DLD1 (cell line): Measurements from ENCODE around the gene SCMH1.

ENCODE experiments used
- in situ Hi-C: cut with HindIII; loops from 2 replicates; pipeline ENCODE4 v1.10.0; 2017; ENCODE audit warnings: low sequenced_read_pairs

Gene SCMH1

DNA sequence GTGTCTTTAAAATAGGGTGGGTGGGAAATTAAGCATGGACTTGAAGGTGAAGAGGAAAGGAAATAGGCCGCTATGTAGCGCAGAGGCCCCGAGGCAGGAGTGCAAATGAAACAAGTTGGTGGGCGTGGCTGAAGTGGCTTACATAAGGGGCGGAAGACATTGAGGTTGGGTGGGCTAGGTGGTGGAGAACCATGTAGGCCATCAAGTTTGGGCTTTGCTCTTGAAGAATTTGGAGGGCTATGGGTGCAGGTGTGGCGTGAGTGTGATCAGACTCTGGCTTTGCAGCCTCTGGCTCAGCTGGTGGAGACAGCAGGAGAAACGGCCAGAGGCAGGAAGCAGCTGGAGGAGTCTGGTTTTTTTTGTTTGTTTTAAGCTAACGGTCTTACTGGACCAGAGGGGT lies 227.2 kb downstream of the SCMH1 start:
- in situ Hi-C loops, result no loop called here

DNA sequence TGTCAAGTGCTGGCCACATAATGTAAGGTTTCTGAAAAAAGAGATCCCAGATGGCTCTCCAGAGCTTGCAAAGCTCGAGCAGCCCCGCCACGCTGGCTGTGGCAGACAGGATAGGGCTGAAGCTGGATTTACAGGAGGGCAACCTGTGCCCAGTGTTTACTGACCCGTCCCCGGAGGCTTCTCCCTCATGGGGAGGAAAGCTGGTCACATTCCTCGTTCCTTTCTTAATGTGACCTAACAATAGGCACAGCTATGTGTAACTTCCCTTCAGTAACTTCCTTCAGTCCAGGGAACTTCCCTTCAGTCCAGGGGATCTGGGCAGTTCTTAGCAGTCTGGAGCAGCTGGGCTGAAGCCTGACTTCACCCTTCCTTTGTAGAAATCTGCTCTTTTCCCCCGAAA lies 228.3 kb downstream of the SCMH1 start:
- in situ Hi-C loops, result no loop called here

DNA sequence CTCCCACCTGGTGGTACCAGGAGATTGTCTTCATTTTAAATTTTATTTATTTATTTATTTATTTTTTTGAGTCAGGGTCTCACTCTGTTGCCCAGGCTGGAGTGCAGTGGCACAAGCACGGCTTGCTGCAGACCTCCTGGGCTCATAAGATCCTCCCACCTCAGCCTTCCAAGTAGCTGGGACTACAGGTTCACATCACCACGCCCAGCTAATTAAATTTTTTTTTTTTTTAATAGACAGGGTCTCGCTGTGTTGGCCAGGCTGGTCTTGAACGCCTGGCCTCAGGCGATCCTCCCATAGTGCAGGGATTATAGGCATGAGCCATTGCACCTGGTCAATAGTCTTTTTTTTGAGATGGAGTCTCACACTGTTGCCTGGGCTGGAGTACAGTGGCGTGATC lies 229.1 kb downstream of the SCMH1 start:
- in situ Hi-C loops, result no loop called here

- in situ Hi-C loops, result no loop called here
Measured at GRCh38 chr1:41010345-41010744, 231.8 kb downstream of the SCMH1 start.

DNA sequence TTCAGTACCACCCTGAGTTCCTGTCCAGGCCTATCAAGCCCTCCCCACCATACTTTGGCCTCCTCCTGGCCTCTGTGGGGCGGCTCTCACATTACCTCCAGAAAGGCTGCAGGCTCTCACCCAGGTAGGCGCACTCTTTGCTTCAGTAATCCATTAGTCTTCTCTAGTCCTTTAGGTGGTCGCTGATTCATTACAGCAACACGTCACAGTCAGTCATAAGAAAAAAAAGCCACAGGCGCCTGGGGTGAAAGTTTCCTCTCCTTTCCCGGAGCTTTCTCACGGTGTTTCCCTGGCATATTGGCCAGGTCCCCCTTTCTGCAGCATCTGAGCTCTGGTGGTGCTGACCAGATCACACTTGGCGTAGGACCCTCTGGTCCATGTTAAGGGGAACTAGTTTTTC lies 232.6 kb downstream of the SCMH1 start:
- in situ Hi-C loops, result no loop called here

GRCh38 chr1:41006942-41007865 lies 234.9 kb downstream of the SCMH1 start:
- in situ Hi-C loops, result no loop called here

GRCh38 chr1:41005876-41006275 lies 236.2 kb downstream of the SCMH1 start:
- in situ Hi-C loops, result no loop called here

GRCh38 chr1:41003640-41004220 lies 238.4 kb downstream of the SCMH1 start:
- in situ Hi-C loops, result loop anchor here (5.0 kb wide), 1 partner anchor 69 kb away; no protein-coding TSS in a partner anchor

DNA sequence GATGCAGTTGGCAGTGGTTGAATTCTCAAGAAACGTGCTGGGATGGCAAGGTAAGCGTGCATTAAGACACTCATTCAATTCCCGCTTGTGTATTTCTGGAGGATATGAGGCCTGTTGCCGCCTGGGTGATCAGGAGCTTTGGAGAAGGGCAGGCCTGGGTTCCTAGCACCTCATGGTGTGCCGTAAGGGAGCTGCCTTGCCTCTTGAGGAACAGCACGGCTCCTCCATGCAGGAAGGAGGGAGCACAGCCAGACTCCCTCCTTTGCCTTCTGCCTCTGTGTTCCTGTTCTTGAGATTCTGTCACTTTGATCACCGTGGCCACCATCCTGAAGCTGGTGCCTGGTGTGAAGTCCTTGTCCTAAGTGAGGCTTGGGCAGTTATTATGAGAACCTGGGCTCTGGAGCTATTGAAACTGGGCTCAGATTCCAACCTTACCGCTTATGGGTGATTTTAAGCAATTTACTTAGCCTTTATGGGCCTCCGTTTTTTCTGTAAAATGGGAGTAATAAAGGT lies 238.9 kb downstream of the SCMH1 start:
- in situ Hi-C loops, result loop anchor here (5.0 kb wide), 1 partner anchor 69 kb away; no protein-coding TSS in a partner anchor

DNA sequence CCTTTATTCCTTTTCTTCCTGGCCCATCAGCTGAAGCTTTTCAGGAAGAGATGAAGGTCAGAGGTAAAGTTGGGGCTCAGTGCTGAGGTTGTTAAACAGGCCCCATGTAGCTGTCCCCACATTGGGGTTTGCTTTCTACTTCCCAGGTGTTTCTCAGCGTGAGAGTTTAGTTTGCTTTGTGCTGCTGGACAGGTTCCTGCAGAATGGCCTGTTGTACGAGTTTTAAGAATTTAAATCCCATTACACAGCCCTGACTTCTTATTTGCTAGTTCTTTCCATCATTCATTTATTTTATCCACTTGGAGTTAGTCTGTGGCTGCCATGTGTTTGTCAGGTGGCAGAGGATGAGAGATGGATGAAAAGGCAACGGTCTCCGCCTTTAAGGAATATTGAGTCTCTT lies 243.4 kb downstream of the SCMH1 start:
- in situ Hi-C loops, result no loop called here

DNA sequence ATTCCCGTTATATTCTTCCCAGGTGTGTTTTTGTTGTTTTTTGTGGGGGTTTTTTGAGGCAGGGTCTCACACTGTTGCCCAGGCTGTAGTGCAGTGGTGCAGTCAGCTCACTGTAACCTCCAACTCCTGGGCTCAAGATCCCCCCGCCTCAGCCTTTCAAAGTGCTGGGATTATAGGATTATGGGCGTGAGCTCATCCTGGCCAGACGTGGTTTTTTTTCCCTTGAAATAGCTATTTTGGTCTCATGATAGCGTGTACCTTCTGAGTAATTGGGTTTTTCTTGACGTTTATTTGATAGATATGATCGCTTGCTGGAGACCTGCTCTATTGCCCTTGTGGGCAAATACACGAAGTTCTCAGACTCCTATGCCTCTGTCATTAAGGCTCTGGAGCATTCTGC lies 245.0 kb downstream of the SCMH1 start:
- in situ Hi-C loops, result no loop called here

DNA sequence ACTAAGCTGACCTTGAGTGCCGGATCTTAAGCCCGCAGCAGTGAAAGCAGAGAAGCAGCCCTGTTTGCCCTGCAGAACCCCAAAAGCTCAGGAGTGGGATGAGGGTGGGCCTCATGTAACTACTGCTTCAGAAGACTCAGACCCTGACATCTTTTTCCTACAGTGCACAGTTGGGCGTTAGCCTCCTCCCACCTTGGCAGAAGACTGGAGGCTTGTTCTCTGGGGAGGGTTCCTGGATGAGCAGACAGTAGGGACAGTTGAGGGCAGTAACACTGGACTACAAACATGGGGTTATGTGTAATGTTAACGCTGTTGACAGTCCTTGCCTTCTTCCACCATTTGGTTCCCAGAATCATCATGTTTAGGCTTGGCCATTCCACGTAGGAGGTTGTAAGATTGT lies 253.0 kb downstream of the SCMH1 start:
- in situ Hi-C loops, result no loop called here

GRCh38 chr1:40988280-40988679 lies 253.8 kb downstream of the SCMH1 start:
- in situ Hi-C loops, result no loop called here

DNA sequence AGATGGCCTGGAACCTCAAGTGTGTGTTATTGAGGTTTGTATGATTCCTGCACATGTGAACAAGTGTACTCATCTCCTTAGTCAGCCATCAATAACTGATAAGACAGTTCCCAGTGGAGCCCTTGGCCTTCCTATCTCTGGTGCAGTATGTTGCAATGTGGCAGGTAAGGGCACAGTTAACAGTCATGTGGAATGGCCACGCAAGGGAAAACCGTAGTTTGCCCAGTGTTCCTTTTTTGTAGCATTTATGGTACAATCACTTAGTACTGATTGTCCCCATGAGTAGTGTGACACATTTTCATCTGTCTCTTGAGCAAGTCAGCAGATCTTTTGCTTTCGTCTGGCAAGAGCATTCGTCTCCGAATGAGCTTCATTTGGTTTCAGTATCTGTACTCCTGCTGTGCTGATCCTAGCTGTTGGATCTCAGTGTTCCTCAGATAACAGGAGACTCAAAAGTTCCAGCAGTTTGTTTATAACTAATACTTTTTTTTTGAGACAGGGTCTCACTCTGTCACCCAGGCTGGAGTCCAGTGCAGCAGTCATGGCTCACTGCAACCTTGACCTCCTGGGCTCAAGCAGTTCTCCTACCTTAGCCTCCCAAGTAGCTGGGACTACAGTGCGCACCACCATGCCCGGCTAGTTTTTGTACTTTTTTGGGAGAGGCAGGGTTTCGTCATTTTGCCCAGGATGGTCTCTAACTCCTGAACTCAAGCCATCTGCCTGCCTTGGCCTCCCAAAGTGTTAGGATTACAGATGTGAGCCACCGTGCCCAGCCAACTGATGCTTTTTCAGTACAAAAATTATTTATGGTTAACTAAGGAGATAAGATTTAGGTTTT lies 254.4 kb downstream of the SCMH1 start:
- in situ Hi-C loops, result no loop called here

- in situ Hi-C loops, result no loop called here
Measured at GRCh38 chr1:40986956-40987355, 255.2 kb downstream of the SCMH1 start.

DNA sequence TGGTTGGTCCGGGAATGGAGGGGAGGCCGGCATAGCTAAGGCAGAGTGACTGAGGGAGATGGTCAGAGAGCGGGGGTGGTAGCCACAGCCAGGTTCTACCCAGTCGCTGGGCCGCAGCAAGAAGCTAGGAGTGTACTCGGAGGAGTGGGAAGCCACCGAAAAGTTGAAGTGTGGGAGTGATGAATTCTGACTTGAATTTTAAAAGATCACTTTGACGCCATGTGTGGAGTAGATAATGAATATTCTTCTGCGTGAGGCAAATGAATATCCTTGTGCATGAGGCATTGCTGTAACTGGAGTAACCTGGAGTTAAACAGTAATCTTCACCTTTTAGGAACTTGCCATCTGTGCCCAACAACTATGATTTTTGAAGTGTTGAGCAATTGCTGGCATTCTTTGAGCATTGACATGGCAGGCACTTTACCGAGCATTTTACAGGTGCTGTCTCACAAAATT lies 255.8 kb downstream of the SCMH1 start:
- in situ Hi-C loops, result no loop called here

DNA sequence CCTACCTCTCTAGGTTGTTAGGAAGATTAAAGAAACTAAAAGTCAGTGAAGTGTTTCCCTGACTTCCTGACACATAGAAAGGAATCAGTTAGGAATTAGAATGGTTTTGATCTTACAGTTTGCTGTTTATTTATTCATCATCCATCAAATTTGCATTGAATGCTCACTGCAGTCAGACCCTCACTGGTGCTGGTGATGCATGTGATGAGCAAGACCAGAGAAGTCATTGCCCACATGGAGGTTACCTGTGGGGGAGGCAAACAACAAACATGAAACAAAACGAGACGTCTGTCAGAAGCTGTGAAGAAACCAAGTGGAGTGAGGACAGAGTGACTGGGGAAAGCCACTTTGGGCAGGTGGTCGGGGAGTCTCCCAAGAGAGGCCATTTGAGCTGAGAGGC lies 256.2 kb downstream of the SCMH1 start:
- in situ Hi-C loops, result no loop called here

GRCh38 chr1:40985161-40985560 lies 256.9 kb downstream of the SCMH1 start:
- in situ Hi-C loops, result no loop called here

DNA sequence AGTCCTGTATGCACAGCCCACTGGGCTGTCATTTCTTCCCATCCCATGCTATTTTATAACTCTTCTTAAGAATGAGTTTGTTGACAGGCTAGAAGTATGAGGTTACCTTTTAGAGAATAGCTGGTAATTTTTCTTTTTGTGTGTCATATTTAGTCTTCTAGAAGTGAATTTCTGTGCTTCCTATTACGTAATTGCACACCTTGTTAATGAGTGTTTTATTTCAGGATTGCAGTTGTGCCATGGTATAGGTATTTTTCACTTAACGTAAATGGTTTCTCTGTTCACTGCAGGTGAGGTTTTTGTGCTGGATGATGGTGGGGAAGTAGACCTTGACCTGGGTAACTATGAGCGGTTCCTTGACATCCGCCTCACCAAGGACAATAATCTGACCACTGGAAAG lies 257.6 kb downstream of the SCMH1 start:
- in situ Hi-C loops, result no loop called here

- in situ Hi-C loops, result no loop called here
Measured at GRCh38 chr1:40984066-40984465, 258.0 kb downstream of the SCMH1 start.

DNA sequence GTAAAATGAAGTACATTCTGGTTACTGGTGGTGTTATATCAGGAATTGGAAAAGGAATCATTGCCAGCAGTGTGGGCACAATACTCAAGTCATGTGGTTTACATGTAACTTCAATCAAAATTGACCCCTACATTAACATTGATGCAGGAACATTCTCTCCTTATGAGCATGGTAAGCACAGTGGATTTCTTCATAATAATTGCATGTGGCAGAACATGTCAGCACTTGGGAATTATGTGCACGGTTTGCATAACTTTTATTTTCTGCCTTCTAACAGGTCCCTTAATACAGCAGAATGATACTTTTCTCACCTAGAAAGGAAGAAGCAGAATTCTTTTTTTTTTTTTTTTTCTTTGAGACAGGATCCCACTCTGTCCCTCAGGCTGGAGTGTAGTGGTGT lies 258.8 kb downstream of the SCMH1 start:
- in situ Hi-C loops, result no loop called here
